Peyer's patch (tissue), 4 donors: ENCODE measurements around the gene IVNS1ABP. TPM values are rescaled to one million over a fixed set of nuclear protein-coding genes. Genes with fewer than 3 reads are reported as not detected.
"Not testable (repeated sequence)": the region's sequence is repeated elsewhere in the genome, so short reads cannot be mapped to it uniquely, and the experiment has no call there.

Source experiments
- DNase-seq, 3 donors: peaks; one replicate each; pipeline ENCODE4 v3.0.0-alpha.2; 2017 to 2019
- H3K27ac ChIP-seq, 4 donors: fragments of 200-600 bp; sonication (generic); one replicate each; pipeline ENCODE4 v1.5.1; 2016 to 2019
- H3K27me3 ChIP-seq, 2 donors: fragments of 200-600 bp; sonication (generic); one replicate each; pipeline ENCODE4 v1.5.1; 2019
- H3K36me3 ChIP-seq, 3 donors: fragments of 200-600 bp; sonication (generic); one replicate each; pipeline ENCODE4 v1.5.1; 2016 to 2019
- H3K4me1 ChIP-seq, 4 donors: fragments of 200-600 bp; sonication (generic); one replicate each; pipeline ENCODE4 v1.5.1; 2016 to 2019
- H3K4me3 ChIP-seq, 4 donors: fragments of 200-600 bp; sonication (generic); 1 replicate in 3 of 4; 2 replicates in 1 of 4; pipeline ENCODE4 v1.5.1; 2016 to 2019; ENCODE audit warnings: mild to moderate bottlenecking in 1 of 4
- H3K9me3 ChIP-seq, 4 donors: fragments of 200-600 bp; sonication (generic); one replicate each; pipeline ENCODE4 v1.5.1; 2016 to 2019; ENCODE audit warnings: mild to moderate bottlenecking in 1 of 4
- CTCF ChIP-seq, 6 experiments: fragments of 450-650 bp in 4 of 6; fragments of 200-600 bp in 2 of 6; sonication (generic) in 1 of 6; IDR thresholded peaks; one replicate each; pipeline ENCODE4 v1.5.1; 2017 to 2019; ENCODE audit warnings: antibody characterized with exemption in 6 of 6, mild to moderate bottlenecking in 3 of 6, moderate library complexity in 1 of 6
- POLR2A ChIP-seq, 2 donors: fragments of 450-650 bp; IDR thresholded peaks; one replicate each; pipeline ENCODE4 v1.5.1; 2017; ENCODE audit warnings: antibody characterized with exemption in 2 of 2, mild to moderate bottlenecking in 2 of 2, moderate library complexity in 2 of 2
- total RNA-seq, 4 donors: library from RNA; depleted of rRNA; stranded (reverse); fragments of >200 nt; gene quantifications; one replicate each; pipeline ENCODE4 v1.1.0, GENCODE V29; 2016

The IVNS1ABP gene
- total RNA-seq, 4 donors from 2014 or later = 84.8 to 248 (median 104) TPM

GRCh38 chr1:185260611-185261010 lies 56.4 kb downstream of the IVNS1ABP start:
- Histone ChIP-seq H3K27me3 (no peaks in the 10 kb centered on the region), H3K4me1 (no peaks in the 10 kb centered on the region), H3K4me3 (no peak overlapping the region), H3K36me3 (no peaks in the 10 kb centered on the region), H3K9me3 (no peaks in the 10 kb centered on the region), H3K27ac (no peak overlapping the region)
- TF ChIP-seq POLR2A (IDR thresholded peaks at IDR 0.05) (no peak), CTCF (IDR thresholded peaks at IDR 0.05) (no peak)
- no peak for DNase-seq

- TF ChIP-seq CTCF (IDR thresholded peaks at IDR 0.05) (no peak), POLR2A (IDR thresholded peaks at IDR 0.05) (no peak)
- DNase-seq = no peak
- no peaks in the 10 kb centered on the region for H3K36me3 ChIP-seq
Measured at GRCh38 chr1:185258676-185259075, 58.4 kb downstream of the IVNS1ABP start.

GRCh38 chr1:185257950-185258208 lies 59.2 kb downstream of the IVNS1ABP start:
- TF ChIP-seq POLR2A (IDR thresholded peaks at IDR 0.05) (no peak), CTCF (IDR thresholded peaks at IDR 0.05) (no peak)
- Histone ChIP-seq H3K4me1 (no peaks in the 10 kb centered on the region), H3K27ac (no peak overlapping the region), H3K27me3 (no peaks in the 10 kb centered on the region), H3K36me3 (no peaks in the 10 kb centered on the region), H3K4me3 (no peak overlapping the region), H3K9me3 (no peaks in the 10 kb centered on the region)
- DNase-seq = no peak

More at GRCh38 chr1:185258676-185259075, 58.4 kb downstream of the IVNS1ABP start:
- Histone ChIP-seq H3K4me3 (no peak overlapping the region), H3K27me3 (no peaks in the 10 kb centered on the region), H3K4me1 (no peaks in the 10 kb centered on the region), H3K27ac (no peak overlapping the region), H3K9me3 (no peaks in the 10 kb centered on the region)

- H3K9me3 ChIP-seq, H3K27me3 ChIP-seq, H3K27ac ChIP-seq, H3K36me3 ChIP-seq, H3K4me3 ChIP-seq, H3K4me1 ChIP-seq, DNase-seq: not testable (repeated sequence)
Measured at GRCh38 chr1:185257116-185257949, 59.7 kb downstream of the IVNS1ABP start.

GRCh38 chr1:185255595-185255994 lies 61.4 kb downstream of the IVNS1ABP start:
- not testable (repeated sequence) for H3K27me3 ChIP-seq, H3K4me1 ChIP-seq, H3K27ac ChIP-seq, DNase-seq, H3K36me3 ChIP-seq, H3K4me3 ChIP-seq, H3K9me3 ChIP-seq

DNA sequence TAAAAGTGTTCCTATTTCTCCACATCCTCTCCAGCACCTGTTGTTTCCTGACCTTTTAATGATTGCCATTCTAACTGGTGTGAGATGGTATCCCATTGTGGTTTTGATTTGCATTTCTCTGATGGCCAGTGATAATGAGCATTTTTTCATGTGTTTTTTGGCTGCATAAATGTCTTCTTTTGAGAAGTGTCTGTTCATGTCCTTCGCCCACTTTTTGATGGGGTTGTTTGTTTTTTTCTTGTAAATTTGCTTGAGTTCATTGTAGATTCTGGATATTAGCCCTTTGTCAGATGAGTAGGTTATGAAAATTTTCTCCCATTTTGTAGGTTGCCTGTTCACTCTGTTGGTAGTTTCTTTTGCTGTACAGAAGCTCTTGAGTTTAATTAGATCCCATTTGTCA lies 64.6 kb downstream of the IVNS1ABP start:
- not testable (repeated sequence) for H3K36me3 ChIP-seq, H3K4me3 ChIP-seq, DNase-seq, H3K27me3 ChIP-seq, H3K4me1 ChIP-seq, H3K27ac ChIP-seq, H3K9me3 ChIP-seq

DNA sequence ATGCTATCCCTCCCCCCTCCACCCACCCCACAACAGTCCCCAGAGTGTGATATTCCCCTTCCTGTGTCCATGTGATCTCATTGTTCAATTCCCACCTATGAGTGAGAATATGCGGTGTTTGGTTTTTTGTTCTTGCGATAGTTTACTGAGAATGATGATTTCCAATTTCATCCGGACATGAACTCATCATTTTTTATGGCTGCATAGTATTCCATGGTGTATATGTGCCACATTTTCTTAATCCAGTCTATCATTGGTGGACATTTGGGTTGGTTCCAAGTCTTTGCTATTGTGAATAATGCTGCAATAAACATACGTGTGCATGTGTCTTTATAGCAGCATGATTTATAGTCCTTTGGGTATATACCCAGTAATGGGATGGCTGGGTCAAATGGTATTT lies 65.1 kb downstream of the IVNS1ABP start:
- not testable (repeated sequence) for H3K9me3 ChIP-seq, DNase-seq, H3K36me3 ChIP-seq, H3K27ac ChIP-seq, H3K4me3 ChIP-seq, H3K4me1 ChIP-seq, H3K27me3 ChIP-seq

DNA sequence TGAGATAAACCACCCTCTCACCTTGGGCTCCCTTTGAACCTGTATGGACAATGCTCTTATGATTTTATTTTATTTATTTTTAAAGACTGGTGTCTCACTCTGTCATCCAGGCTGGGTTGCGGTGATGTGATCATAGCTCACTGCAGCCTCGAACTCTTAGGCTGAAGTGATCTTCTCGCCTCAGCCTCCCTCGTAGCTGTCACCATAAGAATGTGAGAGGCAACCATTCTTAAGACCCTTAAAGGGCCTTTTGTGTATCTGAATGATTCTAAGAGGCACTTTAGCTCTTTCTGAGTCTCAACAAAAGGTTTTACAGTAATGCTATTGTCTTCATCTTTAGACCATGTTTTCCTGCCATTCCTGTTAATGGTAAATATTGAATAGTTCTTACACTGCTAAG lies 67.0 kb downstream of the IVNS1ABP start:
- Histone ChIP-seq H3K4me3 (no peak overlapping the region), H3K4me1 (no peaks in the 10 kb centered on the region), H3K27ac (no peak overlapping the region), H3K27me3 (no peaks in the 10 kb centered on the region), H3K36me3 (no peaks in the 10 kb centered on the region), H3K9me3 (no peaks in the 10 kb centered on the region)
- no peak for TF ChIP-seq CTCF (IDR thresholded peaks at IDR 0.05)
- TF ChIP-seq POLR2A (IDR thresholded peaks at IDR 0.05) = no peak
- no peak for DNase-seq
